IMR-90 (cell line): ENCODE results near the gene STK35. TPM values are rescaled to one million over a fixed set of nuclear protein-coding genes. Genes with fewer than 3 reads are reported as not detected.

Experiments used
- ATAC-seq: fragments of 200-7000 bp; cut with Tn5 transposase; 2 replicates; pipeline ENCODE4 v1.9.1; 2020; ENCODE audit warnings: low read depth, mild to moderate bottlenecking, moderate library complexity
- BruUV-seq: library from RNA; stranded (reverse); fragments of 400-500 nt; replicated peaks from 2 replicates; lab custom pipeline; 2021; lab: Mats Ljungman, UMichigan
- CTCF ChIA-PET: fragments of 300-600 bp; formaldehyde crosslinking; extraction: SDS; loops from one replicate; lab custom pipeline; 2021; ENCODE audit warnings: antibody characterized with exemption; lab: Yijun Ruan, JAX
- POLR2A ChIA-PET: fragments of 300-600 bp; sonication (Branson Sonifier 250); formaldehyde crosslinking; loops from one replicate; lab custom pipeline; 2022; ENCODE audit warnings: antibody characterized with exemption; ENCODE audit not compliant: unreplicated experiment; lab: Charles Lee
- DNase-seq: peaks from one replicate; pipeline ENCODE4 v3.0.0; 2013
- H2AFZ ChIP-seq: replicated peaks from 2 replicates; pipeline ENCODE3; 2013; ENCODE audit warnings: low read length, mild to moderate bottlenecking; ENCODE audit not compliant: poor library complexity
- H2AK5ac ChIP-seq: 2 replicates; pipeline ENCODE4 v1.6.1; 2013; ENCODE audit warnings: low read depth, low read length, inconsistent platforms
- H2AK9ac ChIP-seq: replicated peaks from 2 replicates; pipeline ENCODE3; 2013; ENCODE audit warnings: mild to moderate bottlenecking, low read depth, low read length, moderate library complexity; ENCODE audit not compliant: poor library complexity
- H2BK120ac ChIP-seq: 2 replicates; pipeline ENCODE4 v1.6.1; 2013; ENCODE audit warnings: low read depth, low read length, inconsistent platforms
- H2BK15ac ChIP-seq: 3 replicates; pipeline ENCODE4 v1.6.1; 2013; ENCODE audit warnings: low read depth, low read length, inconsistent platforms
- H2BK20ac ChIP-seq: 2 replicates; pipeline ENCODE4 v1.6.1; 2013; ENCODE audit warnings: low read depth, mild to moderate bottlenecking, inconsistent platforms, low read length, moderate library complexity
- H2BK5ac ChIP-seq: 2 replicates; pipeline ENCODE4 v1.6.1; 2013; ENCODE audit warnings: mild to moderate bottlenecking, low read depth, low read length, inconsistent platforms; ENCODE audit not compliant: poor library complexity, severe bottlenecking
- H3K14ac ChIP-seq: replicated peaks from 2 replicates; pipeline ENCODE4 v1.6.1; 2013; ENCODE audit warnings: low read depth, low read length, inconsistent platforms
- H3K18ac ChIP-seq: 2 replicates; pipeline ENCODE4 v1.6.1; 2013; ENCODE audit warnings: low read depth, low read length, control low read depth
- H3K23ac ChIP-seq: 2 replicates; pipeline ENCODE4 v1.6.1; 2013; ENCODE audit warnings: low read depth, low read length, inconsistent platforms
- H3K27ac ChIP-seq: 2 replicates; pipeline ENCODE4 v1.5.1; 2013; ENCODE audit warnings: mild to moderate bottlenecking, control low read depth, low read length; ENCODE audit not compliant: insufficient read depth
- H3K27me3 ChIP-seq: 2 replicates; pipeline ENCODE4 v1.6.1; 2013; ENCODE audit warnings: low read length; ENCODE audit not compliant: control insufficient read depth, insufficient read depth
- H3K36me3 ChIP-seq: 2 replicates; pipeline ENCODE4 v1.6.1; 2013; ENCODE audit warnings: low read length, mixed read lengths; ENCODE audit not compliant: control insufficient read depth, insufficient read depth
- H3K4ac ChIP-seq: 2 replicates; pipeline ENCODE4 v1.6.1; 2013; ENCODE audit warnings: low read depth, low read length, inconsistent platforms
- H3K4me1 ChIP-seq: 2 replicates; pipeline ENCODE4 v1.6.1; 2013; ENCODE audit warnings: low read length, mixed read lengths; ENCODE audit not compliant: control insufficient read depth, insufficient read depth
- H3K4me2 ChIP-seq: 2 replicates; pipeline ENCODE4 v1.6.1; 2013; ENCODE audit warnings: low read depth, mild to moderate bottlenecking, control low read depth, low read length, moderate library complexity
- H3K4me3 ChIP-seq: 2 replicates; pipeline ENCODE4 v1.5.1; 2013; ENCODE audit warnings: low read depth, mild to moderate bottlenecking, control low read depth, low read length, moderate library complexity; ENCODE audit not compliant: insufficient read depth
- H3K56ac ChIP-seq: 2 replicates; pipeline ENCODE4 v1.6.1; 2013; ENCODE audit warnings: low read length, inconsistent platforms; ENCODE audit not compliant: insufficient read depth; ENCODE audit errors: extremely low read depth
- H3K79me1 ChIP-seq, 2 experiments: 2 replicates each; pipeline ENCODE4 v1.6.1; 2013; ENCODE audit warnings: low read length in 2 of 2, inconsistent platforms in 1 of 2, low read depth in 1 of 2
- H3K9ac ChIP-seq: 2 replicates; pipeline ENCODE4 v1.6.1; 2013; ENCODE audit warnings: low read depth, low read length, control low read depth
- H3K9me1 ChIP-seq: 2 replicates; pipeline ENCODE4 v1.6.1; 2013; ENCODE audit warnings: low read length, inconsistent platforms; ENCODE audit not compliant: insufficient read depth
- H3K9me3 ChIP-seq: 2 replicates; pipeline ENCODE4 v1.6.1; 2013; ENCODE audit warnings: low read length; ENCODE audit not compliant: control insufficient read depth, insufficient read depth
- H4K20me1 ChIP-seq: 2 replicates; pipeline ENCODE4 v1.6.1; 2013; ENCODE audit warnings: low read length, inconsistent platforms; ENCODE audit not compliant: insufficient read depth
- H4K5ac ChIP-seq: 2 replicates; pipeline ENCODE4 v1.6.1; 2013; ENCODE audit warnings: mild to moderate bottlenecking, low read depth, low read length, control low read depth
- H4K8ac ChIP-seq, 2 experiments: 2 replicates each; pipeline ENCODE4 v1.6.1; 2013; ENCODE audit warnings: low read depth in 2 of 2, low read length in 2 of 2, control low read depth in 1 of 2, inconsistent platforms in 1 of 2
- H4K91ac ChIP-seq: 2 replicates; pipeline ENCODE4 v1.6.1; 2013; ENCODE audit warnings: low read depth, low read length, inconsistent platforms; ENCODE audit not compliant: insufficient read depth
- BHLHE40 ChIP-seq: fragments of 150-350 bp; IDR thresholded peaks from 2 replicates; pipeline ENCODE4 v1.6.1; 2016; ENCODE audit warnings: mild to moderate bottlenecking, low read depth, low read length
- CEBPB ChIP-seq: IDR thresholded peaks from 2 replicates; pipeline ENCODE4 v1.6.1; 2012; ENCODE audit warnings: low read depth, low read length, improper control_type of control experiment
- RCOR1 ChIP-seq: IDR thresholded peaks from 2 replicates; pipeline ENCODE4 v1.6.1; 2012; ENCODE audit warnings: mild to moderate bottlenecking, low read length, improper control_type of control experiment; ENCODE audit not compliant: insufficient replicate concordance
- WGBS, 2 experiments: methylation state at CpG; one replicate each; pipeline versions ENCODE4 v1.1.5 to v1.1.7; 2013; ENCODE audit warnings: missing lambda C conversion rate in 2 of 2; ENCODE audit not compliant: insufficient read length in 1 of 2; ENCODE audit errors: extremely low coverage in 2 of 2; 5-methylcytosine and 5-hydroxymethylcytosine counted together
- dilution Hi-C: fragments of 300-500 bp; cut with HindIII; formaldehyde crosslinking; loops from one replicate; pipeline ENCODE4 v1.14.3; 2018; ENCODE audit warnings: low sequenced_read_pairs; ENCODE audit not compliant: unreplicated experiment
- in situ Hi-C: fragments of 300-500 bp; cut with MboI; formaldehyde crosslinking; loops from 3 replicates; pipeline ENCODE4 v1.14.3; 2019; ENCODE audit warnings: low sequenced_read_pairs, inconsistent platforms, mixed read lengths
- intact Hi-C: fragments of 100-400 bp; cut with micrococcal nuclease; formaldehyde crosslinking; loops from 2 replicates; pipeline ENCODE4 v1.10.0; 2022
- polyA plus RNA-seq, 3 experiments: library from polyadenylated mRNA; depleted of rRNA; stranded (reverse); fragments of >200 nt; gene quantifications; 2 replicates each; pipeline ENCODE4 v1.2.3, GENCODE V29; 2012; ENCODE audit warnings: low replicate concordance in 1 of 3
- total RNA-seq: library from RNA; depleted of rRNA; stranded (reverse); fragments of >200 nt; gene quantifications from 2 replicates; pipeline ENCODE4 v1.2.3, GENCODE V29; 2012

Gene STK35
- total and polyA plus RNA-seq, 2 of the 4 experiments (the other 2 are of a cell fraction), result 11.1 to 12.0 TPM

DNA sequence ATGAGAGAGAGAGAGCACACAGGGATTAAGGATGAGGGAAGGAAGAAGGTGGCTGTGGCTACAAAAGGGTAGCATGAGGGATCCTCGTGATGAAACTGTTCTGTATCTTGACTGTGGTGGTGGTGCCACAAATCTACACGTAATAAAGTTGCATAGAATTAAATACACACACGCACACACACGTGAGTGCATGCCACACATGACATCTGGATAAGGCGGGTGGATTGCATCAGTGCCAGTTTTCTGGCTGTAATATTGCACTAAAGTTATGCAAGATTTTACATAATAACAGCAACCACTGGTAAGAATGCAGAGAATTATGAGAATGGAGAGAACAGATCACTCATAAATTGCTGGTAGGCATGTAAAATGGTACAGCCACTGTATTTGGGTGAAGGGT, 16.9 kb upstream of the STK35 start:
- H2AFZ ChIP-seq, result no peak overlapping the region
- no peak overlapping the region for H3K4ac ChIP-seq
- in situ Hi-C loops, result no loop called here
- H3K36me3 ChIP-seq, result no peaks in the 10 kb centered on the region
- no peaks in the 10 kb centered on the region for H4K20me1 ChIP-seq
- BruUV-seq, result no TSS peak
- H3K79me1 ChIP-seq, result no peaks in the 10 kb centered on the region
- no peaks in the 10 kb centered on the region for H3K9me3 ChIP-seq
- ATAC-seq, result no peak
- H3K27ac ChIP-seq, result no peak overlapping the region
- H4K91ac ChIP-seq, result no peak overlapping the region
- POLR2A ChIA-PET, result no interaction called here
- no peak overlapping the region for H2BK20ac ChIP-seq
- no peak overlapping the region for H3K4me3 ChIP-seq
- H3K9me1 ChIP-seq, result no peaks in the 10 kb centered on the region
- no peak overlapping the region for H2BK120ac ChIP-seq
- H2BK15ac ChIP-seq, result no peak overlapping the region
- peaks cover 33% of the 10 kb centered on the region for H3K27me3 ChIP-seq
- CTCF ChIA-PET, result no interaction called here
- no peak overlapping the region for H3K18ac ChIP-seq
- TF ChIP-seq BHLHE40 (peak; percentile 45; the same call in 1 of the 2 replicates), RCOR1 (no peak), CEBPB (peak; percentile 63)
- H4K5ac ChIP-seq, result no peak overlapping the region
- H3K23ac ChIP-seq, result no peak overlapping the region
- no peak overlapping the region for H4K8ac ChIP-seq
- H3K9ac ChIP-seq, result no peak overlapping the region
- no peak overlapping the region for H3K56ac ChIP-seq
- dilution Hi-C loops, result no loop called here
- intact Hi-C loops, result no loop called here
- H3K4me1 ChIP-seq, result no peaks in the 10 kb centered on the region
- H2AK5ac ChIP-seq, result no peak overlapping the region
- H2BK5ac ChIP-seq, result no peak overlapping the region
- H3K14ac ChIP-seq, result no peak overlapping the region
- WGBS, 2 experiments, result no CpG with 5 or more reads among the region's 5 CpGs
- no peak for DNase-seq
- no peak overlapping the region for H2AK9ac ChIP-seq
- no peak overlapping the region for H3K4me2 ChIP-seq
